SJSA1 (cell line): ENCODE data around the gene CITED1. TPM values are rescaled to one million over a fixed set of nuclear protein-coding genes. Genes with fewer than 3 reads are reported as not detected.
"Not testable (repeated sequence)": the region's sequence is repeated elsewhere in the genome, so short reads cannot be mapped to it uniquely, and the experiment has no call there.

Source experiments
- DNase-seq, 2 experiments: peaks; one replicate each; pipeline ENCODE4 v3.0.0-alpha.2; 2015 to 2020; ENCODE audit warnings: low spot score in 2 of 2, low read depth in 1 of 2
- H3K27ac ChIP-seq: fragments of 250-450 bp; sonication (Bioruptor Pico); 2 replicates; pipeline ENCODE4 v1.5.1; 2020; ENCODE audit warnings: mild to moderate bottlenecking, moderate library complexity
- H3K27me3 ChIP-seq: fragments of 250-450 bp; sonication (Bioruptor Pico); replicated peaks from 2 replicates; pipeline ENCODE4 v1.5.1; 2020; ENCODE audit warnings: mild to moderate bottlenecking, moderate library complexity
- H3K36me3 ChIP-seq: fragments of 250-450 bp; sonication (Bioruptor Pico); 2 replicates; pipeline ENCODE4 v1.5.1; 2020; ENCODE audit warnings: mild to moderate bottlenecking
- H3K4me1 ChIP-seq: fragments of 250-450 bp; sonication (Bioruptor Pico); replicated peaks from 2 replicates; pipeline ENCODE4 v1.6.1; 2021; ENCODE audit warnings: mild to moderate bottlenecking
- H3K4me3 ChIP-seq: fragments of 250-450 bp; sonication (Bioruptor Pico); 2 replicates; pipeline ENCODE4 v1.5.1; 2020; ENCODE audit warnings: mild to moderate bottlenecking
- H3K9me3 ChIP-seq: fragments of 250-450 bp; sonication (Bioruptor Pico); replicated peaks from 2 replicates; pipeline ENCODE4 v1.5.1; 2020; ENCODE audit warnings: mild to moderate bottlenecking
- total RNA-seq: library from RNA; depleted of rRNA; stranded (reverse); fragments of >200 nt; shearing (Covaris generic); gene quantifications from 2 replicates; pipeline ENCODE4 v1.2.3, GENCODE V29; 2014; rRNA removed

The CITED1 gene
- 0.11 and 3.8 TPM in 2 replicates for total RNA-seq

- no peaks in the 10 kb centered on the region for H3K9me3 ChIP-seq
- DNase-seq: peak in 1 of 2 experiments; percentile 18
- H3K36me3 ChIP-seq: no peaks in the 10 kb centered on the region
- peaks cover 33% of the 10 kb centered on the region for H3K27me3 ChIP-seq
- H3K4me3 ChIP-seq: peak within 1 kb of the TSS; percentile 37
- H3K27ac ChIP-seq: no peak within 1 kb of the TSS
- H3K4me1 ChIP-seq: peaks cover 28% of the 10 kb centered on the region
These were observed at the start of gene CITED1 for GRCh38 chrX:72305286-72306084. Gene CITED1 (minus strand): TSS chrX:72305914. CDS start chrX:72302869, 3,045 bp downstream.

GRCh38 chrX:72352786-72353185 is 47.1 kb upstream of the CITED1 start:
- no peaks in the 10 kb centered on the region for H3K27me3 ChIP-seq
- H3K27ac ChIP-seq: no peak overlapping the region
- H3K9me3 ChIP-seq: no peaks in the 10 kb centered on the region
- no peak for DNase-seq
- no peak overlapping the region for H3K4me3 ChIP-seq
- H3K36me3 ChIP-seq: no peaks in the 10 kb centered on the region
- H3K4me1 ChIP-seq: peaks cover 24% of the 10 kb centered on the region

- H3K4me3 ChIP-seq: no peak overlapping the region
- H3K36me3 ChIP-seq: no peaks in the 10 kb centered on the region
- no peak overlapping the region for H3K27ac ChIP-seq
- H3K27me3 ChIP-seq: no peaks in the 10 kb centered on the region
- peaks cover 23% of the 10 kb centered on the region for H3K4me1 ChIP-seq
- DNase-seq: peak; percentile 49 to 68
- no peaks in the 10 kb centered on the region for H3K9me3 ChIP-seq
These were observed 46.1 kb upstream of the CITED1 start for GRCh38 chrX:72351606-72352334.

GRCh38 chrX:72349190-72349589 is 43.5 kb upstream of the CITED1 start:
- no peak for DNase-seq
- Histone ChIP-seq H3K27me3 (no peaks in the 10 kb centered on the region), H3K9me3 (no peaks in the 10 kb centered on the region), H3K4me3 (no peak overlapping the region), H3K36me3 (no peaks in the 10 kb centered on the region), H3K27ac (no peak overlapping the region), H3K4me1 (peaks cover 23% of the 10 kb centered on the region)

- DNase-seq: peak in 1 of 2 experiments; percentile 2
- Histone ChIP-seq H3K4me1 (peaks cover 23% of the 10 kb centered on the region), H3K27me3 (no peaks in the 10 kb centered on the region), H3K9me3 (no peaks in the 10 kb centered on the region), H3K27ac (no peak overlapping the region), H3K4me3 (no peak overlapping the region), H3K36me3 (no peaks in the 10 kb centered on the region)
These were observed 42.7 kb upstream of the CITED1 start for GRCh38 chrX:72348247-72348979.

GRCh38 chrX:72347366-72347765 is 41.7 kb upstream of the CITED1 start:
- Histone ChIP-seq H3K27me3 (no peaks in the 10 kb centered on the region), H3K9me3 (no peaks in the 10 kb centered on the region), H3K27ac (no peak overlapping the region), H3K4me3 (no peak overlapping the region), H3K36me3 (no peaks in the 10 kb centered on the region), H3K4me1 (peaks cover 16% of the 10 kb centered on the region)
- no peak for DNase-seq

- no peak for DNase-seq
- Histone ChIP-seq H3K27ac (no peak overlapping the region), H3K4me3 (no peak overlapping the region), H3K4me1 (peaks cover 8% of the 10 kb centered on the region), H3K27me3 (no peaks in the 10 kb centered on the region), H3K9me3 (no peaks in the 10 kb centered on the region), H3K36me3 (no peaks in the 10 kb centered on the region)
These were observed 40.7 kb upstream of the CITED1 start for GRCh38 chrX:72346302-72346949.

- Histone ChIP-seq H3K4me3 (no peak overlapping the region), H3K36me3 (no peaks in the 10 kb centered on the region), H3K27me3 (no peaks in the 10 kb centered on the region), H3K4me1 (no peaks in the 10 kb centered on the region), H3K9me3 (no peaks in the 10 kb centered on the region), H3K27ac (no peak overlapping the region)
- no peak for DNase-seq
These were observed 34.9 kb upstream of the CITED1 start for GRCh38 chrX:72340626-72341025.

GRCh38 chrX:72340041-72340440 is 34.3 kb upstream of the CITED1 start:
- no peak for DNase-seq
- Histone ChIP-seq H3K27me3 (no peaks in the 10 kb centered on the region), H3K4me1 (no peaks in the 10 kb centered on the region), H3K36me3 (no peaks in the 10 kb centered on the region), H3K27ac (no peak overlapping the region), H3K9me3 (no peaks in the 10 kb centered on the region), H3K4me3 (no peak overlapping the region)

GRCh38 chrX:72330131-72330530 is 24.4 kb upstream of the CITED1 start:
- Histone ChIP-seq H3K36me3 (no peaks in the 10 kb centered on the region), H3K9me3 (no peaks in the 10 kb centered on the region), H3K4me3 (no peak overlapping the region), H3K4me1 (no peaks in the 10 kb centered on the region), H3K27ac (no peak overlapping the region), H3K27me3 (no peaks in the 10 kb centered on the region)
- DNase-seq: no peak

GRCh38 chrX:72326605-72327300 is 21.0 kb upstream of the CITED1 start:
- DNase-seq: no peak
- Histone ChIP-seq H3K27ac (no peak overlapping the region), H3K9me3 (no peaks in the 10 kb centered on the region)

GRCh38 chrX:72319651-72320050 is 13.9 kb upstream of the CITED1 start:
- H3K27ac ChIP-seq, H3K9me3 ChIP-seq, H3K36me3 ChIP-seq, H3K27me3 ChIP-seq, DNase-seq, H3K4me3 ChIP-seq, H3K4me1 ChIP-seq: not testable (repeated sequence)

More at GRCh38 chrX:72326605-72327300, 21.0 kb upstream of the CITED1 start:
- Histone ChIP-seq H3K4me3 (no peak overlapping the region), H3K4me1 (no peaks in the 10 kb centered on the region), H3K36me3 (no peaks in the 10 kb centered on the region), H3K27me3 (no peaks in the 10 kb centered on the region)

- H3K4me1 ChIP-seq: no peaks in the 10 kb centered on the region
- H3K27ac ChIP-seq: no peak overlapping the region
These were observed 11.4 kb upstream of the CITED1 start for GRCh38 chrX:72317139-72317538.

More at GRCh38 chrX:72317139-72317538, 11.4 kb upstream of the CITED1 start:
- no peak for DNase-seq
- no peaks in the 10 kb centered on the region for H3K36me3 ChIP-seq
- H3K4me3 ChIP-seq: no peak overlapping the region
- H3K27me3 ChIP-seq: no peaks in the 10 kb centered on the region
- no peaks in the 10 kb centered on the region for H3K9me3 ChIP-seq
